ENCODE results near the gene PEF1.

DNA sequence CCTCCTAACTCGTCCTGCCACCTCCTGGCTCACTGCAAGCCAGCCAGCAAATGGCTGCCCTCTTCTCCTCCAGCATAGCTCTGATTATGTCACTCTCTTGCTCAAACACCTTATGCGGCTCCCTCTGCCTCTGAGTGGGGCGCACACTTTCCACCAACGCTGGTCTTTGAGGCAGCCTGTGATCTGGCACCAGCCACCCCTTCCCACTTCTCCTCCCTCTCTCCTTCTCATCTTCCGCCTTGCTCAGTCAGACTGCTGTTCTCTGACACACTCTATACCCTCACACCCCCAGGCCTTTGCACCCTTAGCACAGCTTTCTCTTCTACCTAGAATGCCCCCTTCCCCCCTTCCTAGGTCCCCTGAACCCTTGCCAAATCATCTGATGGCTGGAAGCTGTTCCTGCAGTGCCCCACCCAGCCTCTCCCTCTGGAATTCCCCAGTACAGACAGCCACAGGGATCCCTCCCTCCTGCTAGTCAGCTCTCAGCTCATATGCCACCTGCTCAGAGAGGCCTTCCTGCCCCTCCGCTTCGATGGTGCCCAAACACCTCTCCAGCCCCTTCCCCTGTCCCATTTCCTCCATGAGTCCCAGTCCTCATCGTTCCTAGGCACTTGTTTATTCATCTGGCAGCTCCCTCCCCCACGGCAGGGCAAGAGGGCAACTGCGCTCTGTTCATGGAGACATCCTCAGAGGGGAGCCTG, 21.7 kb upstream of the PEF1 start:
- TF ChIP-seq GATA2 (IDR thresholded peaks at IDR 0.05; ENCODE audit: insufficient read depth, insufficient read length, low read depth, low read length) (no peak), POLR2AphosphoS5 (IDR thresholded peaks at IDR 0.05; ENCODE audit: insufficient read depth, low read depth, low read length) (no peak), POLR2A (IDR thresholded peaks at IDR 0.05; ENCODE audit: low read depth, low read length) (no peak), EZH2 (IDR thresholded peaks at IDR 0.05; ENCODE audit: borderline replicate concordance, low read depth, low read length, severe bottlenecking) (no peak), JUN (IDR thresholded peaks at IDR 0.05; ENCODE audit: borderline replicate concordance, insufficient read depth, insufficient read length, low read depth) (no peak), FOS (IDR thresholded peaks at IDR 0.05; ENCODE audit: borderline replicate concordance, insufficient read depth, low read length) (no peak), MYC (IDR thresholded peaks at IDR 0.05; ENCODE audit: low read depth, low read length) (no peak)
- TF ChIP-seq, protein P1, sequence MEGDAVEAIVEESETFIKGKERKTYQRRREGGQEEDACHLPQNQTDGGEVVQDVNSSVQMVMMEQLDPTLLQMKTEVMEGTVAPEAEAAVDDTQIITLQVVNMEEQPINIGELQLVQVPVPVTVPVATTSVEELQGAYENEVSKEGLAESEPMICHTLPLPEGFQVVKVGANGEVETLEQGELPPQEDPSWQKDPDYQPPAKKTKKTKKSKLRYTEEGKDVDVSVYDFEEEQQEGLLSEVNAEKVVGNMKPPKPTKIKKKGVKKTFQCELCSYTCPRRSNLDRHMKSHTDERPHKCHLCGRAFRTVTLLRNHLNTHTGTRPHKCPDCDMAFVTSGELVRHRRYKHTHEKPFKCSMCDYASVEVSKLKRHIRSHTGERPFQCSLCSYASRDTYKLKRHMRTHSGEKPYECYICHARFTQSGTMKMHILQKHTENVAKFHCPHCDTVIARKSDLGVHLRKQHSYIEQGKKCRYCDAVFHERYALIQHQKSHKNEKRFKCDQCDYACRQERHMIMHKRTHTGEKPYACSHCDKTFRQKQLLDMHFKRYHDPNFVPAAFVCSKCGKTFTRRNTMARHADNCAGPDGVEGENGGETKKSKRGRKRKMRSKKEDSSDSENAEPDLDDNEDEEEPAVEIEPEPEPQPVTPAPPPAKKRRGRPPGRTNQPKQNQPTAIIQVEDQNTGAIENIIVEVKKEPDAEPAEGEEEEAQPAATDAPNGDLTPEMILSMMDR (IDR thresholded peaks at IDR 0.05; ENCODE audit: extremely low read depth in 1 of 2, insufficient read depth in 1 of 2, low read depth in 1 of 2, low read length in 2 of 2): no peak
- TF ChIP-seq, protein P2, sequence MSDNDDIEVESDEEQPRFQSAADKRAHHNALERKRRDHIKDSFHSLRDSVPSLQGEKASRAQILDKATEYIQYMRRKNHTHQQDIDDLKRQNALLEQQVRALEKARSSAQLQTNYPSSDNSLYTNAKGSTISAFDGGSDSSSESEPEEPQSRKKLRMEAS (IDR thresholded peaks at IDR 0.05; ENCODE audit: insufficient read depth, insufficient read length): no peak
